GM18909 (cell line): ENCODE measurements around the gene ATP2B2.

Experiments
- ATAC-seq: cut with Tn5 transposase; IDR thresholded peaks from one replicate; pipeline ENCODE4 v1.9.1; 2021; ENCODE audit warnings: mild to moderate bottlenecking; ENCODE audit not compliant: unreplicated experiment, poor library complexity

Gene ATP2B2

GRCh38 chr3:10497439-10497838, 7.9 kb downstream of the ATP2B2 start:
- ATAC-seq, result no peak

GRCh38 chr3:10496121-10496863, 9.1 kb downstream of the ATP2B2 start:
- ATAC-seq, result no peak

DNA sequence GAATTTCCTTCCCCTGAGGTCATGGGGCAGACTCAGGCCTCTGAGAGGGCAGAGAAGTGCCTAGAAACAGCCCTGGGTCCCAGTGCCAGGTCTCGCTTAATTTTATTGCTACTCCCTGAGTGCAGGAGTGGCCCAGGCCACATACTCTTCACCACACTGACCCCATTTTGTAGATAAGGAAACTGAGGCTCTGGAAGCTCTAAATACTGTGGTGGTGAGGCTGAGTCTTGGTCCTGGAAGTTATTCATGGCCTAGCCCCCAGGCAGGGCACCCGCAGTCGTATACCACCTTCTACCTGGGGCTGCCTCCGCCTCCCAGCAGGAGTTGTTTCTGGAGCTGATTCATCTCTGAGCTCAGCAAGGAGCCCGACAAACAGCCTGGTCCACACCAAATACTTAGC, 9.8 kb downstream of the ATP2B2 start:
- no peak for ATAC-seq

- ATAC-seq, result no peak
These were observed 10.4 kb downstream of the ATP2B2 start for GRCh38 chr3:10495003-10495402.

GRCh38 chr3:10494180-10494579, 11.2 kb downstream of the ATP2B2 start:
- no peak for ATAC-seq

GRCh38 chr3:10493202-10493589, 12.2 kb downstream of the ATP2B2 start:
- ATAC-seq, result no peak

GRCh38 chr3:10492364-10493201, 12.8 kb downstream of the ATP2B2 start:
- ATAC-seq, result no peak

- no peak for ATAC-seq
These were observed 15.5 kb downstream of the ATP2B2 start for GRCh38 chr3:10489746-10490483.

- ATAC-seq, result no peak
These were observed 17.3 kb downstream of the ATP2B2 start for GRCh38 chr3:10487988-10488633.

GRCh38 chr3:10485806-10486205, 19.6 kb downstream of the ATP2B2 start:
- no peak for ATAC-seq

GRCh38 chr3:10485380-10485779, 20.0 kb downstream of the ATP2B2 start:
- ATAC-seq, result no peak

GRCh38 chr3:10484709-10485108, 20.7 kb downstream of the ATP2B2 start:
- ATAC-seq, result no peak

GRCh38 chr3:10483686-10484345, 21.6 kb downstream of the ATP2B2 start:
- no peak for ATAC-seq

DNA sequence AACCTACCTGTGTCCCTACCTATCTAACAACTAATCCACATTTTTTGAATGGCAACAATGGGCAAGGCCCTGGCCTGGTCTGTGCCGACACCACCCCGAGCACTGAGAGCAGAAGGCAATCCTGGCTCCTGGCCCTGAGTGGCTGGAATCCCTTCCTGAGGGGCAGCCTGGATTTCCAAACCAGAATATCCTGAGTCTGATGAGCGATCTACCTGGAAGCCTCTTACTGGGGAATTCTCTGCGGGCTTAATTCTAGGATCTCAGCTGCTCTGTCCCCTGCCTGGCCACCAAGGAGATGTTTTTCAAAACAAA, 22.1 kb downstream of the ATP2B2 start:
- no peak for ATAC-seq

DNA sequence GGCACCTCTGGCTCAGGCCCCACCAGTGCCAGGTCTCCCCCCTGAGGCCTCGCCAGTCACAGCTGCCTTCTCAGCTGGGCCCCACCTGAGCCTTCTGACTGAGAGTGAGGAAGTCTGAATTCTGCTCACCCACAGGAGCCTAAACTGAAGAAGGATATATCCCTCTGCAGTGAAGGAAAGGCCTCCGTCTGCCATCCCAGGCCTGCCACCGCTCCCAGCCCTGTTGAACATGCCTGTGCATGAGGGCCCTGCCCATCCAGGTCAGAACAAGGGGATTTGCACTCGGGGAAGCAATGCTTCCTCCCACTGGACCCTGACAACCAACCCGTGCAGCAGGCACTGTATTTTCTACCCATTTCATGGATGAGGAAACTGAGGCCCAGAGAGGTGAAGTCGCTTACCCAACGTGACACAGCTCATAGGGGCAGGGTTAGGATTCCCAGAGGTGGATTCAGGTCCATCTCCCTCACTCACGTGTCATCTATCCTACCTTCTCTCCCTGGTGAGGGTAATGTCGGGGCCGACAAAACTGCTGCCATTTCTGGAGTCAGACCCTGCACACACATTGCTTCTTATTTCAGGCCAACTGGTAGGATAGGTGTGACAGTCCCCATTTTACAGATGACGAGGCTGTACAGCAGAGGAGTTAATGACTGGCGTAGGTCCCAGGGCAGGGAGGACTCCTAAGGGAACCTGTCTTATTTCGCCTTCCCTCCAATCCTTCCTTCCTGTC, 22.6 kb downstream of the ATP2B2 start:
- no peak for ATAC-seq

DNA sequence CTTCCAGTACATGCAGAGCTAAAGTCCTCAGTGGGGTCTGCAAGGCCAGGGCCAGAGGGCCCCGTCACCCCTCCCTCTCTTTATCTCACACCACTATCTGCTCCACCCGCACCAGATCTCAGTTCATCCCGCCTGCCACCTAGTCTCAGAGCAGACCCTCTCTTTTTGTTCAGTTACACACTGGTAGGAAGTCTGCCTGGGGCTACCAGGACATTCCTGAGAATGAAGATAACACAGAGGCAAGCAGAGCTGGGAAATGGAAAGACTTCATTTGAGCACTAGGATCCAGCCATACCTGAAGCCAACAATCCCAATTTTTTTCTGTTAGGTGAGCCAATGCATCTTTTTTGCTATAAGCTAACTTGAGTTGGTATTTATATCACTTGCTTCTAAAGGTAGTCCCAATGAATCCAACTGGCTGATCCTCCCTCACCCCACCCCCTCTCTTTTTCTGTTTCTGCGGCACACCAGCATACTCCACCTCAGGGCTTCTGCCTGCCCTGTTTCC, 24.5 kb downstream of the ATP2B2 start:
- no peak for ATAC-seq

GRCh38 chr3:10479311-10479710, 26.1 kb downstream of the ATP2B2 start:
- no peak for ATAC-seq

DNA sequence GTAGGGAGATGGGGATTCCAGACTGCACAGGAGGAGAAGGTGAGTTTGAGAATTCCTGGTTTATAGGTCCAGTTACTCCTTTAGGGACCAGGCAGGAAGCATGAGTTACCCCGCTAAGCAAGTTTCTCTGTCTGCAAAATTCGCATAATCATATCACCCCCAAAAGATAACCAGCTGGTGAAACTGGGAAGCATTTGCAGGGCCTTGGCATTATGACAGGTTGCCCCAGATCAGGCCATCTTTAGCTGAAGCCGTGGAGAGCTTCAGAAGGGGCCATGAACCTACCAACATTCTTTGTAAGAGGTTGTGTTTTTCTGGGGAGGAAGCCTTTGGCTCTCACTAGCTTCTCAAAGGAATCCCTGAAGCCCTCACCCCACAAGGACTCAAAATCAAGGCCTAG, 29.4 kb downstream of the ATP2B2 start:
- ATAC-seq, result no peak

GRCh38 chr3:10474847-10475246, 30.5 kb downstream of the ATP2B2 start:
- no peak for ATAC-seq
